KOPT-K1 (cell line): ENCODE measurements around the gene S100A3.
"Not testable (repeated sequence)": the region's sequence is repeated elsewhere in the genome, so short reads cannot be mapped to it uniquely, and the experiment has no call there.

Source experiments
- H3K27ac ChIP-seq: fragments of 200-600 bp; sonication (generic); 2 replicates; pipeline ENCODE4 v1.5.1; 2016; ENCODE audit warnings: antibody characterized with exemption, mild to moderate bottlenecking, low read depth, low read length; ENCODE audit not compliant: poor library complexity, severe bottlenecking
- H3K36me3 ChIP-seq: fragments of 200-600 bp; sonication (generic); 2 replicates; pipeline ENCODE4 v1.5.1; 2017; ENCODE audit warnings: antibody characterized with exemption, mild to moderate bottlenecking, low read length, moderate library complexity; ENCODE audit not compliant: insufficient read depth
- H3K9me3 ChIP-seq: fragments of 200-600 bp; sonication (generic); 2 replicates; pipeline ENCODE4 v1.5.1; 2017; ENCODE audit warnings: antibody characterized with exemption, low read length, mild to moderate bottlenecking; ENCODE audit not compliant: insufficient read depth, poor library complexity, severe bottlenecking

S100A3 gene

DNA sequence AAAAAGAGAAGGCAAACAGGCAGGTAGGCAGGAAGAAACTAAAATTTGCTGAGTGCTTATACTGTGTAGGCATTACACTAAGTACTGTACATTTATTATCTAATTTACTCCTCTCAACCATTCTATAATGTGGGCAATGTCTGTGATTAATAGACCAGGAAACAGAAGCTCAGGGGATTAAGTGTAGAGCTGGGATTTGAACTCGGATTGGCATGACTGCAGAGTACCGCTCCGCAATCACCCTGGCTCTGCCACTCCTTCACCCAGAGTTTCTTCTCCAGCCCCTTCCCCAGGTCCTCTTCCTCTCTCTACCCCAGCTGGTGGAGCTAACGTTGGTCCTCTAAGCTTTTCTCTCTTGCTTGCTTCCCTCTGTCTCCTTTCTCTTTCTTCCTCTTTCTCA lies 28.1 kb upstream of the S100A3 start:
- no peaks in the 10 kb centered on the region for H3K36me3 ChIP-seq
- no peak overlapping the region for H3K27ac ChIP-seq
- no peaks in the 10 kb centered on the region for H3K9me3 ChIP-seq

GRCh38 chr1:153575497-153575896 lies 26.4 kb upstream of the S100A3 start:
- H3K36me3 ChIP-seq, H3K27ac ChIP-seq, H3K9me3 ChIP-seq: not testable (repeated sequence)

DNA sequence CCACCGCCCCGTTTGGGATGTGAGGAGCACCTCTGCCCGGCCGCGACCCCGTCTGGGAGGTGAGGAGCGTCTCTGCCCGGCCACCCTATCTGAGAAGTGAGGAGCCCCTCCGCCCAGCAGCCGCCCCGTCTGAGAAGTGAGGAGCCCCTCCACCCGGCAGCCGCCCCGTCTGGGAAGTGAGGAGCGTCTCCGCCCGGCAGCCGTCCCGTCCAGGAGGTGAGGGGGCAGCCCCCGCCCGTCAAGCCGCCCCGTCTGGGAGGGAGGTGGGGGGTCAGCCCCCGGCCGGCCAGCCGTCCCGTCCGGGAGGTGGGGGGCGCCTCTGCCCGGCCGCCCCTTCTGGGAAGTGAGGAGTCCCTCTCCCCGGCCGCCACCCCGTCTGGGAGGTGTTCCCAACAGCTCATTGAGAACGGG lies 26.0 kb upstream of the S100A3 start:
- not testable (repeated sequence) for H3K36me3 ChIP-seq, H3K27ac ChIP-seq, H3K9me3 ChIP-seq

DNA sequence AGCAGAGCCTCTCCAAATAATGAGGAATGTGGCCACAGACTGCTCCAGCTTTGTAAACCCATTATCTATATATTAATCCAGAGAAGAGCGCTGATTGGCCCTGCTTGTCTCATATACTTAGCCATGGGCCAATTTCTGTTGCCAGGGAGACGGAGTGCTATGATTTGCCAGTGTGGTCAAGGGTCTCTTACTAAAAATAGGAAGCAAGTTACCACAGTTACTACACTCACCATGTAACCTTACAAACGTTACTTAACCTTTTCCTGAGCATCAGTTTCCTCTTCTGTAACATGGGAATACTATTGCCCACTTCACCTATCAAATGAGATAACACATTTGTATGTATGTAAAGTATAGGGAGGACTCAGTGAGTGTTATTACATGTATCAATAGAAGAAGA lies 24.3 kb upstream of the S100A3 start:
- Histone ChIP-seq H3K36me3 (no peaks in the 10 kb centered on the region), H3K27ac (no peak overlapping the region), H3K9me3 (no peaks in the 10 kb centered on the region)

- Histone ChIP-seq H3K9me3 (no peaks in the 10 kb centered on the region), H3K27ac (no peak overlapping the region), H3K36me3 (no peaks in the 10 kb centered on the region)
Observed at GRCh38 chr1:153572569-153573015, 23.5 kb upstream of the S100A3 start.

GRCh38 chr1:153571706-153572105 lies 22.6 kb upstream of the S100A3 start:
- no peaks in the 10 kb centered on the region for H3K9me3 ChIP-seq
- H3K36me3 ChIP-seq = no peaks in the 10 kb centered on the region
- no peak overlapping the region for H3K27ac ChIP-seq

- Histone ChIP-seq H3K9me3 (no peaks in the 10 kb centered on the region), H3K36me3 (no peaks in the 10 kb centered on the region), H3K27ac (no peak overlapping the region)
Observed at GRCh38 chr1:153570874-153571273, 21.8 kb upstream of the S100A3 start.

GRCh38 chr1:153569465-153569864 lies 20.4 kb upstream of the S100A3 start:
- Histone ChIP-seq H3K36me3 (no peaks in the 10 kb centered on the region), H3K9me3 (no peaks in the 10 kb centered on the region), H3K27ac (no peak overlapping the region)

GRCh38 chr1:153568367-153569099 lies 19.5 kb upstream of the S100A3 start:
- H3K36me3 ChIP-seq = no peaks in the 10 kb centered on the region
- H3K27ac ChIP-seq = no peak overlapping the region
- no peaks in the 10 kb centered on the region for H3K9me3 ChIP-seq

DNA sequence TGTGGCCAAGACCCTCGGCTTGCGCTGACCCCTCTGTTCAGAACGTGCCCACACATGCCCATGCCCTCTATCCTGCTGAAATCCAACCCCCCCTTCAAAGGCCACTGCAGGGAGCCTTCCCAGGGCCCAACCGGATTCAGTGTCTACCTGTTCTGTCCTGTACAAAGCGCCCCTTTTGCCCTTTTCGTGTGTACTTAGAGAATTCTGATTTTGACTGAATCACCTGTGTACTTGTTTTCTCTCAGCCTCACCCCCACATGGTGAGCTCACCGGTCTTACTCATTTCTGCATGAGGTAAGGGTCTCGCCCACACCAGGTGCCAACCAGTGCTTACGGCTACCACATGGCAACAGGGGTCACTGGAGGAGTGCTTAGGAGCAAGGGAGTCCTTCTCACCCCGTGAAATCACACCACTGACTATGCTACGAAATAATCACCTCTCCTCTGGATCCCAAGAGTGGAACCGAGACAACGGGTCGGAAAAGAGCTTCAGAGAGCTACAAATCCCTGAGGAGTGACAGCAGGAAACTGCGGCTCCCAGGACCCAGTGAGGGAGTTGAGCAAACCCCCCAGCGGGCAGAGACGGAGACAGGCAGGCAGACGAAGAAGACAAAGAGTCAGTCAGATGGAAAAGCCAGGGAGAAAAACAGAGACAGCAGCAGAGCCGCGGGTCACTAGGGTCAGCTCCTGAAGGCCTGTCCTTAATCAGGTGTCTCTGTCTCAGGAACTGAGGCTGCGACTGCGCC lies 18.7 kb upstream of the S100A3 start:
- H3K27ac ChIP-seq = no peak overlapping the region
- H3K9me3 ChIP-seq = no peaks in the 10 kb centered on the region

DNA sequence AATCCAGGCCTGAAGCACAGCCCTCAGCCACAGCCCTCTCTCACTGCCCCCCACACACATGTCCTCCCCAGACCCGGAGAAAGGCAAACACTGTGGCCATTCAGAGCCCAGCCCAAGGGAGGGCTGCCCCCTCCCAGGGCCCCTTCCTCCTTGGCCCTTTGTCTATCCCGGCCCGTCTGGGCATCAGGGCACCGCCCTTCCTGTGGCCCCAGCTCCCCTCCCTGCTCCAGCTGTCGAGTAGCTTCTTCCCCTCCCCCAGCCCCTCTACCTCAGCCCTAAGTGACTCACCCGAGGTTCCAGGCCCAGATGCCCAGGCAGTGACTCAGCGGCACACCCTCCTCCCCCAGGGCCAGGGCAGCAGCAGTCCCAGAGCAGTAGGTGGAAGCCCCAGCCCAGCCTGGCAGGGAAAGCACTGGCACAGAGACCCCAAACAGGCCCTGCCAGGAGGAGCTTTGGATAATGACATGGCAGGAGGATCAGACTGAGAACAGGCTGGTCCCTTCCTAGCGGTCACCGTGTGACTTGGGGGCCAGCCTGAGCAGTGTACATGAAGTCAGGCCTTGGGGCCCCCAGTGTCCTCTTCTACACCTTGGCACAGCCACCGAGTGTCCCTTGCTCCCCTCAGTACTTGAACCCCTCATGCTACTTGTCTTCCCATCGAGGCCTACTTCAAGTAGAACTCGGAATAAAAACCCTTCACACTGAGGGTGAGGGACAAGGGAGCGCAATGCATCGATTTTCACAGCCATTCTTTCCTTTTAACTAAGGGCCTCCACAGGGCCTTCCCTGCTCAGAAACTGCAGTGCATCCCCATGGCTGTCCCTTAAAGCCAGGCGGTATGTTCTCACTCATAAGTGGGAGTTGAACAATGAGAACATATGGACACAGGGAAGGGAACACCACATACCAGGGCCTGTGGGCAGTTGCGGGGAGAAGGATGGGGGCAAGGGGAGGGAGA lies 17.6 kb upstream of the S100A3 start:
- H3K9me3 ChIP-seq = no peaks in the 10 kb centered on the region
- H3K36me3 ChIP-seq = no peaks in the 10 kb centered on the region
- H3K27ac ChIP-seq = no peak overlapping the region

More for the DNA sequence above, 18.7 kb upstream of the S100A3 start:
- H3K36me3 ChIP-seq = no peaks in the 10 kb centered on the region

DNA sequence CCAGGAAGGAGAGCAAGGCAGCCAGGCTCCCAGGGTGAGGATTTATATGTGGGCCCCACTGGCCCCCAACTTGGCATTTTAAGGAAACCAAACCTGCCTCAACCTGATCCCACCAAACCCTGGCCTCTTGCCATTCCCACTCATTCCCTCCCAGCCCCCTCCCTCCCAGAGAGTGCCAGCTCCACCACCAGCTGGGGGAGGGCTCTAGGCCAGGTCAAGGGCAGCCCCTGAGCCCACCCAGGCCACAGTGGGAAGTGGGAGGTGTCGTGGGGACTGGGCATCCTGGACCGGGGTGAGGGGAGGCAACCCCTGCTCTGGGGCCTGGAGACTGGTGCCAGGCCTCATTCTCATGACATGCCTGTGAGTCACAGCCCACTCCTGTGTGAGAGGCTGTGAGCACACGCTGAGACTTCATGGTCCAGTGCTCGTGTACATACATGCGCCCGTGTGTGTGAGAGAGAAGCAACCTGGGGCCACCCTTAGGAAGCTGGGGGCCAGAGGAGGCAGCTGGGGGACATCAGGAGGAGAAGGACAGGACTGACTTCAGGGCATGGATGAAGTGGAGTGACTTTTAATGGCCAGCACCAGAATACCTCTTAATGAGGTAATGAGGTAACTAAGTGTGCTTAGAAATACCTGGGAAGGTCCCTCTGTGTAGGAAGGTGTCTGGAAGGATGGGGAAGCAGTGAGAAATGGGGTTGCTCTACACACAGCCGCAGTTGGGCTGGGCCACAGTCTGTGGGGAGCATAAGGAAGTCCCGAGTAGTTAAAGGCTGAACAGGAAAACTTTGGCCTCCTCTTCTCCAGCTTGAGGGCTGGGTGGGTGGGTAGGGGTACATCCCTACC lies 16.7 kb upstream of the S100A3 start, which contains the start of gene S100A2:
Gene S100A2, minus strand, starts transcription at position 316 of the 846 bp plus-strand sequence. CDS start 1,967 bp downstream, outside the sequence.
- Histone ChIP-seq H3K27ac (no peak within 1 kb of the TSS), H3K9me3 (no peaks in the 10 kb centered on the region), H3K36me3 (no peaks in the 10 kb centered on the region)

- H3K9me3 ChIP-seq = no peaks in the 10 kb centered on the region
- no peak overlapping the region for H3K27ac ChIP-seq
- H3K36me3 ChIP-seq = no peaks in the 10 kb centered on the region
Observed at GRCh38 chr1:153563991-153564390, 14.9 kb upstream of the S100A3 start.

- Histone ChIP-seq H3K27ac (no peak overlapping the region), H3K36me3 (no peaks in the 10 kb centered on the region), H3K9me3 (no peaks in the 10 kb centered on the region)
Observed at GRCh38 chr1:153563483-153563901, 14.4 kb upstream of the S100A3 start.
